HL-60 (cell line): ENCODE results near the gene ITGA5.
A peak's percentile ranks its signal among the peaks of the same experiment; 100 is the strongest.

Experiments
- DNase-seq, 2 experiments: peaks; one replicate each; pipeline ENCODE4 v3.0.0-alpha.2; 2010 to 2020; ENCODE audit warnings: low read depth in 1 of 2, low spot score in 1 of 2
- H3K27ac ChIP-seq: fragments of 250-450 bp; sonication (Bioruptor Pico); replicated peaks from 2 replicates; pipeline ENCODE4 v1.5.1; 2020; ENCODE audit warnings: mild to moderate bottlenecking, moderate library complexity
- H3K27me3 ChIP-seq: fragments of 250-450 bp; sonication (Bioruptor Pico); 2 replicates; pipeline ENCODE4 v1.5.1; 2021; ENCODE audit warnings: mild to moderate bottlenecking, moderate library complexity; ENCODE audit not compliant: insufficient read depth, poor library complexity, severe bottlenecking
- H3K4me3 ChIP-seq: replicated peaks from 2 replicates; pipeline ENCODE4 v1.5.1; 2011; ENCODE audit warnings: mild to moderate bottlenecking, control low read depth, low read length; ENCODE audit not compliant: insufficient read depth
- CTCF ChIP-seq: IDR thresholded peaks from one replicate; pipeline ENCODE4 v1.5.1; 2011; ENCODE audit warnings: low read length, control low read depth, inconsistent platforms; ENCODE audit not compliant: insufficient read depth
- GABPA ChIP-seq: IDR thresholded peaks from 2 replicates; pipeline ENCODE4 v1.6.1; 2012; ENCODE audit warnings: low read depth
- POLR2AphosphoS5 ChIP-seq: IDR thresholded peaks from 2 replicates; pipeline ENCODE4 v1.6.1; 2012; ENCODE audit warnings: low read depth
- REST ChIP-seq: IDR thresholded peaks from 2 replicates; pipeline ENCODE4 v1.6.1; 2012; ENCODE audit warnings: low read depth; ENCODE audit not compliant: insufficient replicate concordance
- SPI1 ChIP-seq: IDR thresholded peaks from 2 replicates; pipeline ENCODE4 v1.6.1; 2012; ENCODE audit warnings: low read depth, mild to moderate bottlenecking, borderline replicate concordance
- long read RNA-seq: library from polyadenylated mRNA; unstranded; transcript quantifications from one replicate; pipeline ENCODE4 v2.0.0, GENCODE V29; 2020

Gene ITGA5
- long read RNA-seq, full-length matches to known transcripts: 11 of 27 reads
- long read RNA-seq, partial matches to known transcripts: 10 of 27 reads
- long read RNA-seq, other reads (novel, unspliced or antisense): 6 of 27 reads

- no peaks in the 10 kb centered on the region for H3K27me3 ChIP-seq
- peak within 1 kb of the TSS; percentile 81 for H3K27ac ChIP-seq
- DNase-seq: peak; percentile 51 to 77
- H3K4me3 ChIP-seq: peak within 1 kb of the TSS; percentile 89
- TF ChIP-seq SPI1 (no peak), POLR2AphosphoS5 (peak; percentile 41; the same call in 1 of the 2 replicates)
Observed at GRCh38 chr12:54419088-54419887, at the start of gene ITGA5. ITGA5 (minus strand) TSS chr12:54419266; CDS start chr12:54419198, 68 bp downstream.

GRCh38 chr12:54465857-54466523 is 46.9 kb upstream of the ITGA5 start:
- H3K27ac ChIP-seq: no peak overlapping the region
- TF ChIP-seq CTCF (no peak), GABPA (no peak), SPI1 (no peak), POLR2AphosphoS5 (no peak), REST (no peak)
- no peaks in the 10 kb centered on the region for H3K27me3 ChIP-seq
- no peak overlapping the region for H3K4me3 ChIP-seq
- no peak for DNase-seq

GRCh38 chr12:54463484-54463883 is 44.4 kb upstream of the ITGA5 start:
- no peak overlapping the region for H3K4me3 ChIP-seq
- no peaks in the 10 kb centered on the region for H3K27me3 ChIP-seq
- no peak for DNase-seq
- no peak overlapping the region for H3K27ac ChIP-seq
- TF ChIP-seq SPI1: no peak
- TF ChIP-seq GABPA: no peak
- no peak for TF ChIP-seq REST

GRCh38 chr12:54463034-54463433 is 44.0 kb upstream of the ITGA5 start:
- DNase-seq: peak; percentile 72 to 96
- no peak overlapping the region for H3K27ac ChIP-seq
- no peak for TF ChIP-seq REST
- H3K4me3 ChIP-seq: no peak overlapping the region
- no peaks in the 10 kb centered on the region for H3K27me3 ChIP-seq
